Measurements from ENCODE around the gene PAH.

The PAH gene

DNA sequence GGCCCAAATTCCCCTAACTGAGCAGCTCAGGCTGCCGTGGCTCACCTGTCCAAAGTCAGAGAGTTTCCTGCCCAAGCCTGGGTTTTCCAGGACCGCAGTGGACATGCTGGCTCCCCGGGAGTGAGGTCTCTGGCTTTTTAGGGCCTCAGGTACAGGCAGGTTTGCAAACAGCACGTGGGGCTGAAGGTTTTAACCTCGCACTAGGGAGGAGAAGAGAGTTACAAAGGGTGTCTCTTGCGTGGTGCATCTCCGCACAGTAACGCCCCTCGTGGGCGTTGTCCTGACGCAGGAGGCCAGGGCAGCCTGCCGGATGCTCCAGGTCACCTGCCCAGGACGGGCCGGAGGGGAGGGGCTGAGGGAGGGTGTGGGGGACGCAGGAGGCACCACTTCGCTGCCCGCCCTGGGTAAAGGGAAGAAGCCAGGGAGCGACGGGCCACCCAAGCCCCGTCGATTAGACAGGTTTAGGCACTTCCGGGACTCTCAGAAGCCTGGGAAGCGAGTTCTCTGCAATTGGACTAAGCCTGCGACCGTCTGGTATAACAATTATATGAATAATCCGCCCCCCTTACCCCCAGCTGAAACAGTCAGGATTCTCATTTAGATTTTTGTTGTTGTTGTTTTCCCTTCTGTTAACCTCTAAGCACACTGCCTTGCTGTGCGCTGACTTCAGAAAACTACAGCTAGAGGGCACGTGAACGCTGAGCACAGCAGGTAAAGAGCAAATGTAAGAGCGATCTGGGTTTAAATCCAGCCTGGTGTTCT is at the start of gene PAH:
PAH (minus strand) TSS at position 219 of the 762 bp plus-strand sequence; CDS start at position 105, 114 bp downstream.
- no peak for DNase-seq (ENCODE audit: low spot score)

DNA sequence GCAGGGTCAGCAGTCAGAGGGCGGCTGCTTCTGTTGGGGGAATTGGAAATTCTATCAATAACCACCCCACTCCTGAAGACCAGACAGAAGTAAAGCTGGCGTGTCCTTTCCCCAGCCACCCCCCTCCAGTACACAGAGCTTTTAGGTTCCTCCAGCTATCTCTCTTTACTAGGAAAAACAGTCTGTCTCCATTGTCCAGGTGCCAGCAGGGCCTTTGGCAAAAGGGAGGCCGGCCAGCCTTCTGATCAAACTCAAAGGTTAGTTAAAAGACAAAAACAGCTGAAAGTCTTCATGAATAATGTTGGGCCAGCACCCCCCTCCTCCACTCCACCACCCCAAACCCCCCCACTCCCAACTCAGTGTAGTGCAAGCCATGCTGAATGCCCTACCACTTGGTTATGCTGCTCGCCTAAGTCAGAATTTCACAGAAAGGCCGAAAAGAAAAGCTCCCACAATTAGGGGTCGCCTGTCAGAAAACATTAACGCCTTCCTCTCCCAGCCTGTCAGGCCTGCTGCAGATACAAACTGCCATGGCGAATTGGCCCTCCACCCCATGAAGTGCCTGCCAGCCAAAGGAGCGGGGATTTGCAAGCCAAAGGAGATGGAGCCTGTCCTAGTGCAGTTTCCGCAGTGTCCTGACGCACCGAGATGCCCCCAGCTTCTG is 49.3 kb upstream of the PAH start:
- no peak for DNase-seq (ENCODE audit: low spot score)

DNA sequence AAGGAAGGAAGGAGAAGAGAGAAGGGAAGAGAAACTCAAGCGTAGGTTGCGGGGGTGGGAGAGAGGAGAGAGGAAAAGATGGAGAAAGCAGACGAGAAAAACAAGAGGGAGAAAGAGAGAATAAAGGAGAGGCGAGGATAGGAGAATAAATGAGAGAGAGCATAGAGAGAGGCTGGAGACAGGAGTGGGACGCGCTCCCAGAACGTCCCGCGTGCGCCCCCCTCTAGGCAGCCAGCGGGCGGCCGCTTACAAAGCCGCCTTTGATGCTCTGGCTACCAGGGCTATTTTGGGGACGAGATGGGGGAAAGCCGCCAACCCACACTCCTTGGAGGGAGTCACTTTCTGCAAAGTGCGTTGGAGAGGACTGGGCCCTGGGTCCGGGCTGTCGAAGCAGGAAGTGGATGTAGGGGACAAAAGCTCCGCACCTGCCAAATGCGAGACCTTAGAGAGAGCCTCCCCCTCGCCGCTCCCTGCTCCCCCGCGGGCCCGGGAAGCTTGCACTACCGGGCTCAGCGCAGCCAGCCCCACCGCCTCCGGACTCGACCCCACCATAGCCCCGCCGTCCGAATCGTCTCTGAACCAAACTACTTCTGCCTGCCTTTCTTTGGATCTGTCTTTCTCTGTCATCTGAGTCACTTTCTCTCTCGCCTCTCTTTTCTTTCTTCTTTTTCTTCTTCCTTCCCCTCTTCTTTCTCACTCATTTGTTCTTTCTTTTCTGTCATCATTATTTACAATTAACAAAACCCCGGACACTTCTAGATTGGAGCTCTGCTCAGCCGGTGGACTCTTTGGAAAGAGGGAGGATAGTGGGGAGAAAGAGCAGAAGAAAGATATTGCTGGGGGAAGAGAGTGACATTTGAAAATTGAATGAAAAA is 48.5 kb upstream of the PAH start:
- no peak for DNase-seq (ENCODE audit: low spot score)

DNA sequence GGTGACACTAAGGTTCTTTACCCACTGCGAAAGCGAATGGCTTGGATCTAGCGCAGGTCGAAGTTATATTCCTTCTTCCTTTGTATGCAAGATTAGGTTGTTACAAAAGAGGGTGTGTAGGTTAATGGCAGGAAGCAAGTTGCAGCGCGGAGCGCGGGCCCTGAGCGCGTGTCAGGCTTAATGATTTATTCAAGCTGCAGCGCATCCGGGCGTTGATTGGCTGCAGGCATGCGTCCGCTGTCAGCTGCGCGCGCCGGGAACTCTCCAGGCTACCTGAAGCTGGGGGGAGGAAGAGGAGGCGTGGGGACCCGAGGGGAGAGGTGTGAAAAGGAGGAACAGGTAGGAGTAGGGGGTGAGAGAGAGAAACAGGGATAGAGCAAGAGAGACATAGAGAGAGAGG is 47.8 kb upstream of the PAH start:
- DNase-seq (ENCODE audit: low spot score) = no peak

DNA sequence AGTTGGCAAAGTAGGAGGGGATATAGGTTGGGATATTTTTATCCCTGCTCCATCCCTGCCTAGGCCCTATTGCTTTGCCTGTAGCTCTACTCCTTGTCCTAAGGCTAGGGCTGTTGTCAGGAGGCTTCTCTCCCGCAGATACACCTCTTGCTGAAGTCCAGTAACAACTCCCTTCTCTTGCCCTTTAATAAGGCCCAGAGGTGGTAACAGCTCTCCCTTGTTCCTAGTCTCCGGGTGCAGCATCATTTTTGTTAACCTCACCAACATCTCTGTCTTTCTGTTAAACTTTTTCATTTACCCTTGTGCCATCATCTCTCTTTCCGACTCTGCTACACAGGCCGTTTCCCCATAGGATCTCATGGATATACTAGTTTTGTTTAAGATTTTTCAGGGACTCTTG is 46.8 kb upstream of the PAH start:
- DNase-seq (ENCODE audit: low spot score) = no peak

DNA sequence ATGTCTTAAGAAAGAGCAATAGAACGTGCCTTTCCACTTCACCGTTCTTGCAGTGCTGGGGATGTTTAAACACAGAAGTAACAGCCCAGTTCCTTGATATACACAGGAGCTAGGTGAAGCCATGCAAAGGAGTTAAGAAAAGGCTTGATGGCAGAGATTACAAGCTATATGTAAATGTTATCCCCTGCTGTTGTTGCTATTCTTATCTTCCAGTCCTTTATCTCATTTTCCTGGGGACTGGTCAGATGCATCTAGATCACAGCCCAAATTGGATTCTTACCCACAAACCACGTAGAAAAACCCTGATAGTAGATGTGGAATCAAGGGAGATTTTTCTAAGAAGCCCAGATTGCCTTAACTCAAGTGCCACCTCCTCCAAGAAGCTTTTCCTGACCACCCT is 45.9 kb upstream of the PAH start:
- no peak for DNase-seq (ENCODE audit: low spot score)

DNA sequence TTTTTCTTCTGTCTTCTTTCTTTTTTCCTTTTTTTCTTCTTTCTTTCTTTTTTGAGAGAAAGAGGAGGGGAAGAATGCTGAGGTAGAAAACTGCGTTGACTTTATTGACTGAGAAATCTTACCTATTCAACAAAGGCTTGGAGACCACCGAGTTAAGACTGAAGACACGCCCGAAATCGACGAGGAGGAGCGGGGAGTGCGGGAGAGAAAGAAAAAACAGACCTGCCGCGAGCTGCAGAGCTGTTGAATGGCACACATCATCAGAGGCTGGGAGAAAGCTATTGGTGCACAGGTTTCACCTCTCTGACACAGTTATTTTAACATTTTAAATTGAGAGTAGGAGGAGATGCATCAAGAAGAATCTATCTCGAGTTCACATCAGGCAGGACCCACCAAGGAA is 45.5 kb upstream of the PAH start:
- DNase-seq (ENCODE audit: low spot score) = no peak

DNA sequence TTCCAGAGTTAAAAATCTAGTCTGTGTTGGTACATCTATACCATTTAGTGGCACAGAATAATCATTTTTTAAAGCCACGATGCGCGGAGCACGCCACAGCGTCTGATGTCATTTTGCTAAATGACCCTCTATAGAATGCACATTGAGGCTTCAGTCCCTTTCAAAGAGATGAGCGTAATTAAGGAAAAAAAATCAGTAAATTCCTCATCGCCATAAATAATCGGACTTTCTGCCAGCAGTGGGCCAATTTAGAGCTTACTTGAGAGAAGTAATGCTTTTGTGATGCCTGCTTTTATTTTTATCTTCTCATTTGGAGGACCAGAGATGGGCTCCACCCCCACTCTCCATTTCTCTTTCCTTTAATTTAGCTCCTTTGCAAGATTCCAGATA is 44.4 kb upstream of the PAH start:
- no peak for DNase-seq (ENCODE audit: low spot score)

DNA sequence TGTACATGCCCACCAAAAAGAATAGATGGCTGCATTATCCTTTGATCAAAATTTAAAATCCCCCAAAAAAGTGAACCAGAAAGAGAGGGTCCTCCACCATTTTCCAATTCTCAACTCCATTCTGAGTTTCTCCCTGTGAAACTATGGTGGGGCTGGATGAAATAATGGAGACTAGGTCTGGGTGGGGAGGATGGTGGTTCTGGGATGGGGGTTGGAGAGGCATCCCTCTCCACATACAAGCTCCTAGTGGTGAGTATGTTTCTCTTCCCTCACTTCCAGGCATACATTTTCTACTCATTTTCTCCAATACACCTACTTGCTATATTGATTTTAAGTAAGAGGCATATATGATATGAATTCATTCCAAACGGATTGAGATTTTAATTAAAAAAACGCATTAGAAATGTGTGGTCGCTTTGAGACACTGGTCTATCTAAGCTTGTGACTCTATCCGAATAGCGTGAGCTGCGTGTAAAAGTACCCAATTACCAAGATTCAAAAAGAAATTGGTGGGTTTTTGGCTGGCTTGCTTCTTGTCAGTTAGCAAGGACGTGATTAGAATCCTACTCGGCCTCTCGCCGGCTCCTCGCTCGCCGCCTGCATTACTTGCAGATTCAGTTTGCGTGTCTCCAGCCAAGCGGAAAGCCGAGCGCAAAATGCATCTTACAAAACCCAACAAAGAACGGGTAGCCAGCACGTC is 43.9 kb upstream of the PAH start:
- DNase-seq (ENCODE audit: low spot score) = no peak

DNA sequence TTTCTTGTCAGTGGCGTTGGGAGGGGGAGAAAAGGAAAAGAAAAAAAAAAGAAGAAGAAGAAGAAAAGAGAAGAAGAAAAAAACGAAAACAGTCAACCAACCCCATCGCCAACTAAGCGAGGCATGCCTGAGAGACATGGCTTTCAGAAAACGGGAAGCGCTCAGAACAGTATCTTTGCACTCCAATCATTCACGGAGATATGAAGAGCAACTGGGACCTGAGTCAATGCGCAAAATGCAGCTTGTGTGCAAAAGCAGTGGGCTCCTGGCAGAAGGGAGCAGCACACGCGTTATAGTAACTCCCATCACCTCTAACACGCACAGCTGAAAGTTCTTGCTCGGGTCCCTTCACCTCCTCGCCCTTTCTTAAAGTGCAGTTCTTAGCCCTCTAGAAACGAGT is 42.3 kb upstream of the PAH start:
- DNase-seq (ENCODE audit: low spot score) = no peak

DNA sequence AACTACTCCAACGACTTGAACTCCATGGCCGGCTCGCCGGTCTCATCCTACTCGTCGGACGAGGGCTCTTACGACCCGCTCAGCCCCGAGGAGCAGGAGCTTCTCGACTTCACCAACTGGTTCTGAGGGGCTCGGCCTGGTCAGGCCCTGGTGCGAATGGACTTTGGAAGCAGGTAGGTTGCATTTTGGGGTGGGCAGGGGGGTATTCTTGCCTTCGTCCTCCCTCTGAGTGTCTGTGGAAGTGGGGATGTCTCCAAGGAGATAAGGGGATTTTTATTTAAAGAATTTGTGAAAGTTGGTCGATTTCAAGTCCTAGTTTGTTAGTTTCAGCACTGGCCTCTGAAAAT is 41.8 kb upstream of the PAH start:
- DNase-seq (ENCODE audit: low spot score) = no peak

DNA sequence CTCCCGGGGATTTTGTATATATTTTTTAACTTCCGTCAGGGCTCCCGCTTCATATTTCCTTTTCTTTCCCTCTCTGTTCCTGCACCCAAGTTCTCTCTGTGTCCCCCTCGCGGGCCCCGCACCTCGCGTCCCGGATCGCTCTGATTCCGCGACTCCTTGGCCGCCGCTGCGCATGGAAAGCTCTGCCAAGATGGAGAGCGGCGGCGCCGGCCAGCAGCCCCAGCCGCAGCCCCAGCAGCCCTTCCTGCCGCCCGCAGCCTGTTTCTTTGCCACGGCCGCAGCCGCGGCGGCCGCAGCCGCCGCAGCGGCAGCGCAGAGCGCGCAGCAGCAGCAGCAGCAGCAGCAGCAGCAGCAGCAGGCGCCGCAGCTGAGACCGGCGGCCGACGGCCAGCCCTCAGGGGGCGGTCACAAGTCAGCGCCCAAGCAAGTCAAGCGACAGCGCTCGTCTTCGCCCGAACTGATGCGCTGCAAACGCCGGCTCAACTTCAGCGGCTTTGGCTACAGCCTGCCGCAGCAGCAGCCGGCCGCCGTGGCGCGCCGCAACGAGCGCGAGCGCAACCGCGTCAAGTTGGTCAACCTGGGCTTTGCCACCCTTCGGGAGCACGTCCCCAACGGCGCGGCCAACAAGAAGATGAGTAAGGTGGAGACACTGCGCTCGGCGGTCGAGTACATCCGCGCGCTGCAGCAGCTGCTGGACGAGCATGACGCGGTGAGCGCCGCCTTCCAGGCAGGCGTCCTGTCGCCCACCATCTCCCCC is 41.2 kb upstream of the PAH start:
- peak; percentile 9 for DNase-seq (ENCODE audit: low spot score)

DNA sequence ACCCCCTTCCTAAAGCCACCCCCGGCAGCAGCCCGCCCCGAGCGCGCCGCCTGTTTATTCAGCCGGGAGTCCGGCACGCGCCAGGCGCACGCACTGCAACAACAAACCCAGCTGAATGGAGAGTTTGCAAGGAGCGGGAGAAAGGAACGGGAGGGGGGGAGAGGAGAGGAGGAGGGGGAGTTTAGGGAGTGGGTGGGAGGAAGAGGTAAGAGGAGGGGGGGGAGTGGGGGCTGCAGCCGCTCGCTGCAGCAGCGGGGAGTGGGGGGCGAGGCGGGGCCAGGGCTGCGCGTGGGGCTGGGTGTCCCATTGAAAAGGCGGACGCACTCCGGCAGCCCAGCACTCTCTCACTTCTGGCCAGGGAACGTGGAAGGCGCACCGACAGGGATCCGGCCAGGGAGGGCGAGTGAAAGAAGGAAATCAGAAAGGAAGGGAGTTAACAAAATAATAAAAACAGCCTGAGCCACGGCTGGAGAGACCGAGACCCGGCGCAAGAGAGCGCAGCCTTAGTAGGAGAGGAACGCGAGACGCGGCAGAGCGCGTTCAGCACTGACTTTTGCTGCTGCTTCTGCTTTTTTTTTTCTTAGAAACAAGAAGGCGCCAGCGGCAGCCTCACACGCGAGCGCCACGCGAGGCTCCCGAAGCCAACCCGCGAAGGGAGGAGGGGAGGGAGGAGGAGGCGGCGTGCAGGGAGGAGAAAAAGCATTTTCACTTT is 40.5 kb upstream of the PAH start, which contains the start of gene ASCL1:
ASCL1 (plus strand) TSS at position 336 of the 712 bp plus-strand sequence. CDS start 571 bp downstream, outside the sequence.
- no peak for DNase-seq (ENCODE audit: low spot score)

DNA sequence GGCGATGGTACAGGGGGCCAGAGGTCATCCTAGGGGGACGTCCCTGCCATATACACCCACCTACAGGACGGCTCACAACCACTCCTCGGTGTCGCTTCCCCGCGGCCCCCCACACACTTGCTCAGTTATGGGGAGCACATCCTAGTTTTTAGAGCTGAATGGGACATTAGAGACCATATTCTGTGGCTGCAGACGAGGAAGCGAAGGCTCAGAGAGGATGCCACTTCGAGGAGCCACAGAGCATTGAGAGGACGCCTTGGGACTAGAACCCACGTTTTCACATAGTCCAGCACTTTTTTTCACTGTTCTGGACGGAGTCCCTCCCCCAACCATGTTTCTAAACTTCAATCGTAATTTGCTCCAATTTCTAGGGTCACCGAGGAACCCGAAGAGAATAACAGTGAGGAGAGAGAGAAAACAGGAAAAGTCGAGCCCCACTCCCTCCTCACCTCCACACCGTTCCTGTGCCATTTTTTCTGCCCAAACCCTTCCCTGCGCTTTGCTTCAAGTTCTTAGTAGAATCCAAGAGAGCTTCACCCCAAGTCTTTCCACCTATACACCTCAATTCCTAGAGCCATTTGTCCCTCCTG is 39.8 kb upstream of the PAH start:
- DNase-seq (ENCODE audit: low spot score) = no peak

DNA sequence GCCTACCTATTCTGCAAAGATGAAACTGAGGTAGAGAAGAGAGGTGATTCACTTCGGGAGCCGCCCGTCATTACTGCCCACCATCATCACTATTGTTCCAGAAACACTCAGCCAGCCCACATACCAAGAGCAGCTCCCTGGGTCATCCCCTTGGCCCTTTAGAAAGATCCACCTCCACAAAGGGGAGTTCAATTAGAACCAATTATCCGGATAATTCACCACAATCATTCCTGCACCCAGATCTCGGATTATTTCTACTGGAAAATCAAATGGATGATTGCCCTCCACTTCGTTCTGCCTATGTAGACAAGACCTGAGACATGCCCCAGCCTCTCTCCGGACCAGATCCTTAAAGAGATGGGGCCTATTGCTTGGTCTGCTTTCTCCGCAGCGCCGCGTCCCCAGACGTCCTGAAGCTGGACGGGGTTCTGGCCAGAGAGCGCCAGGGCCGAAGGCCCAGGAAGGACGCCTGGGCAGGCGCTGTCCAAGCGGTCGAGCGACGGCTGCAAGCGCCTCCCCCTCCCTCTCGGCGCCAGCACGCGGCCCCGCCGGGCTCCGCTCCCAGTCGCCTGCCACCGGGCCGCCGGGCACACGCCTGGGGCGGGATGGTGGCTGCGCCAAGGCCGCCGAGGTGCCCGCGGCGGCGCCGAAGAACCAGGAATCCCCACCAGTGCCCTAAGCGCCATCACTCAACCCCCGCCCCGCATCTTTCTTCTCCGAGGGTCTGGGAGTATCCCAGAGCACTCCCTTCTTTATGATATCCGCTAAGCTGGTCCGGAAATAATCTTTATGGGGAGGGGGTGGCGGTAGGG is 39.1 kb upstream of the PAH start:
- no peak for DNase-seq (ENCODE audit: low spot score)

DNA sequence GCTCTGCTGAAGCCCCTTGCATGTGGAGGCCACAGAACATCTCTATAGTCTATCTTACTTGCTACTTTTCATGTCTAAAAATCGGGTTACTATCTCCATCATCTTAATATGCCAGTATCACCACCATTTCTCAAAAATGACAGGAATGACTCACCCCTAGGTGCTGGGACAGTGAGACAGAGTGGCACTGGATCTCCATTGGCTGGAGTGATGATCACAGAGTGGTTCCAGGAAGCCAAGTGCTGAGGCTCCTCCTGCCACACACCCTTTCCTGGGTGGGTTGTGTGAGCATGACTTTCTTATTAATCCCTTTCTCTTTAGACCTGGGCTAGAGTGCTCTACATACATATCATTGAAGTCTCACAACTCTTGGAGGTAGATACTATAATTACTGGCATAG is 37.1 kb upstream of the PAH start:
- DNase-seq (ENCODE audit: low spot score) = peak; percentile 71

DNA sequence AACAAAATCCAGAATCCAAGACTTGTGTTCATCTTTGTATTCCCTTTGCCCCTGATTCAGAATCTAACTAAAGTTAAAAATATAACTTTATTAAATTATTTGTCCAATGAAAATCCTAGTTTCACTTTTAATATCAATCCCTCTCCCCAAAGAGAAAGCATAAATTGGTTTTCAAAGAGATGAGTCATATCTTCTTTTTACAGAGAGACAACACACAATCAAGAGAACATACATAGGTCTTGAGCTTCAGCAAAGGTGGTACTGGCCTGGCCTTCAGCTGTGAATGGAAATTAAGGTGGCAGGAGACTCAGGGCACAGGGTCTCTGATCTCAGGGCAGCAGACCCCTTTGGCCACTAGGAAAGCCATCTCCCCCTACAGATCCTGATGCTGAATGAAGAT is 36.2 kb upstream of the PAH start:
- peak; percentile 18 for DNase-seq (ENCODE audit: low spot score)

DNA sequence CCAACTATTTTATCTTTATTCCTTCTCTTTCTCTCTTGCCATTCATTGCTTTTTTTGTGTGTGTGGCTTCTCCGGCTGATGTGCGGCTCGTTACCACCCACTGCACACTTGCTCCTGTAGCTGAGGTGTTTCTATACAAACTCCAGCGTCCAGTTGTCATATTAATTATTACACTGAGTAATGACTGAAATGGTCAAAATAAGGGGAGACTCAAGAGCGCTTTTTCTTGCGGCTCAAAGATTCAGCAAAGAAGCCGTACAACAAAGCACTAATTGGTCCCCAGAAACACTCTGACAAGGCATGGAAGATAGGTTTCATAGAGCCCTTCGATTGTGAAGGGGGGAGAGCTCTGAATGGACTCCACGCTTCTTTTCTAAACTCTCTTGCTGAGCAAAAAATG is 34.8 kb upstream of the PAH start:
- no peak for DNase-seq (ENCODE audit: low spot score)

DNA sequence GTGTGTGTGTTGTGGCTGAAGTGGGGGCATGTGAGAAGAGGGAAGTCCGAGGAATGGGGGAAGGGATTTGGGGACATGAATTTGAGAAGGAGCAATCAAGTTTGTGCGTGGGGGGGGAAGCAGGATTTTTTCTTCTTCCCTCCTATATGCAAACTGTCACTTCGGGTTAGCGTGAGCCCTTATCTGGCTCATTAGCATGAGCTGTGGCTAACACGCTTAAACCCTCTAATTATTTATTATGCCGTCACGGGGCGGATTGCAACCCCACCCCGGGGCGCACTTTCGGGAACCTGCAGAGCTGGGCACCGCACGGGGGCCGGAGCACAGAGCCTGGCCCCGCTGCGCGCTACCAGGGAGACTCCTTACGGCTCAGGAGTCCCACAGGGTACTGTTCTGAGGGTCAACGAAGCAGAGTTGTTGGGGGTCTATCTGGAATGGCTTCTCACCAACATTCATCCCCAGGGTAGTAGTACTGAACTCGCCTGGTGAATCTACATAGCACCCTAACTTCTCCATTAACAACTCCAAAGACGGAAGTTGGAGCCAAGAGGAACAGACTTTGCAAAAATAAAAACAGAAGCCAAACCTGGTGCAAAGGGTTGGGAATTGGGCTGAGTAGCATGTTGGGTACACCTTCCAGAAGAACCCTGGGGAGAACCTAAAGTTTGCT is 34.0 kb upstream of the PAH start:
- DNase-seq (ENCODE audit: low spot score) = no peak
